OCI-LY7 (cell line): ENCODE results near the gene RELN. TPM values are rescaled to one million over a fixed set of nuclear protein-coding genes. Genes with fewer than 3 reads are reported as not detected.

Experiments
- BruUV-seq: library from RNA; stranded (reverse); fragments of 400-500 nt; replicated peaks from 2 replicates; lab custom pipeline; 2021; lab: Mats Ljungman, UMichigan
- CTCF ChIA-PET: fragments of 300-600 bp; sonication (Branson Sonifier 250); formaldehyde crosslinking; loops from one replicate; lab custom pipeline; 2022; ENCODE audit warnings: antibody characterized with exemption; ENCODE audit not compliant: unreplicated experiment; lab: Charles Lee
- POLR2A ChIA-PET: fragments of 300-600 bp; sonication (Branson Sonifier 250); formaldehyde crosslinking; loops from one replicate; lab custom pipeline; 2022; ENCODE audit warnings: antibody characterized with exemption; lab: Charles Lee
- DNase-seq: peaks from one replicate; pipeline ENCODE4 v3.0.0-alpha.2; 2015; ENCODE audit warnings: low spot score
- H2AFZ ChIP-seq: fragments of 200-600 bp; sonication (generic), shearing (Covaris generic); 2 replicates; pipeline ENCODE4 v1.6.1; 2014; ENCODE audit warnings: mild to moderate bottlenecking, antibody characterized with exemption, low read length, moderate library complexity
- H3K27ac ChIP-seq: fragments of 200-600 bp; sonication (generic); 2 replicates; pipeline ENCODE4 v1.5.1; 2014; ENCODE audit warnings: mixed run types, low read depth, mild to moderate bottlenecking, moderate library complexity, low read length, inconsistent platforms; ENCODE audit not compliant: poor library complexity, severe bottlenecking
- H3K36me3 ChIP-seq: fragments of 200-600 bp; sonication (generic); 2 replicates; pipeline ENCODE4 v1.6.1; 2014; ENCODE audit warnings: mild to moderate bottlenecking, antibody characterized with exemption, low read length, moderate library complexity, mixed read lengths; ENCODE audit not compliant: insufficient read depth
- H3K4me1 ChIP-seq: fragments of 200-600 bp; sonication (generic); 2 replicates; pipeline ENCODE4 v1.5.1; 2014; ENCODE audit warnings: mild to moderate bottlenecking, low read length; ENCODE audit not compliant: insufficient read depth, poor library complexity, severe bottlenecking
- H3K4me2 ChIP-seq: fragments of 200-600 bp; sonication (generic); 2 replicates; pipeline ENCODE4 v1.6.1; 2014; ENCODE audit warnings: mild to moderate bottlenecking, low read length
- H3K4me3 ChIP-seq: fragments of 200-600 bp; sonication (generic); 2 replicates; pipeline ENCODE4 v1.5.1; 2014; ENCODE audit warnings: mild to moderate bottlenecking, low read depth, low read length; ENCODE audit not compliant: poor library complexity, severe bottlenecking
- H3K79me2 ChIP-seq: fragments of 200-600 bp; sonication (generic); 2 replicates; pipeline ENCODE4 v1.6.1; 2016; ENCODE audit warnings: low read depth, mild to moderate bottlenecking, low read length, moderate library complexity, mixed read lengths; ENCODE audit not compliant: insufficient read depth
- H3K9me2 ChIP-seq: fragments of 200-600 bp; sonication (generic); 2 replicates; pipeline ENCODE4 v1.6.1; 2016; ENCODE audit warnings: mild to moderate bottlenecking, low read length, mixed read lengths; ENCODE audit not compliant: insufficient read depth
- H3K9me3 ChIP-seq: fragments of 200-600 bp; sonication (generic); 2 replicates; pipeline ENCODE4 v1.6.1; 2014; ENCODE audit warnings: mild to moderate bottlenecking, mixed run types, low read length, mixed read lengths
- H4K20me1 ChIP-seq: fragments of 200-600 bp; sonication (generic); 2 replicates; pipeline ENCODE4 v1.6.1; 2014; ENCODE audit warnings: mild to moderate bottlenecking, antibody characterized with exemption, low read length, moderate library complexity, mixed read lengths; ENCODE audit not compliant: insufficient read depth
- CTCF ChIP-seq: fragments of 200-600 bp; sonication (generic); conservative IDR thresholded peaks from 2 replicates; pipeline ENCODE4 v1.5.1; 2014; ENCODE audit warnings: mild to moderate bottlenecking, antibody characterized with exemption, low read length, moderate library complexity, mixed read lengths
- EZH2phosphoT487 ChIP-seq: fragments of 200-600 bp; sonication (generic); IDR thresholded peaks from 2 replicates; pipeline ENCODE4 v1.6.1; 2018; ENCODE audit warnings: low read depth, borderline replicate concordance, mild to moderate bottlenecking, mixed run types, antibody characterized with exemption, low read length, moderate library complexity, mixed read lengths
- intact Hi-C: fragments of 100-400 bp; cut with micrococcal nuclease; formaldehyde crosslinking; loops from one replicate; pipeline ENCODE4 v1.10.0; 2022; ENCODE audit not compliant: unreplicated experiment
- total RNA-seq, 2 experiments: library from RNA; depleted of rRNA in 1 of 2; stranded (reverse); fragments of >200 nt in 1 of 2; shearing (Covaris generic) in 1 of 2; gene quantifications; 2 replicates each; pipeline ENCODE4 v1.2.3, GENCODE V29; 2014 to 2022

RELN gene
- total RNA-seq, 2 experiments from 2014 or later, result not detected

- ChIA-PET POLR2A (no interaction called here), CTCF (no interaction called here)
- Histone ChIP-seq H3K9me3 (no peaks in the 10 kb centered on the region), H3K9me2 (no peaks in the 10 kb centered on the region), H3K36me3 (no peaks in the 10 kb centered on the region), H3K27ac (no peak overlapping the region), H4K20me1 (no peaks in the 10 kb centered on the region), H3K79me2 (no peaks in the 10 kb centered on the region), H2AFZ (no peak overlapping the region), H3K4me1 (no peaks in the 10 kb centered on the region), H3K4me2 (no peak overlapping the region), H3K4me3 (no peak overlapping the region)
- BruUV-seq, result no TSS peak
- intact Hi-C loops, result no loop called here
- no peak for TF ChIP-seq EZH2phosphoT487
- no peak for TF ChIP-seq CTCF
- DNase-seq, result no peak
These were observed 549.8 kb downstream of the RELN start for GRCh38 chr7:103439661-103440060.

- no peak overlapping the region for H2AFZ ChIP-seq
- H3K79me2 ChIP-seq, result no peaks in the 10 kb centered on the region
- ChIA-PET CTCF (no interaction called here), POLR2A (no interaction called here)
- no peak overlapping the region for H3K4me2 ChIP-seq
- 0 out of 2 replicates have a peak, but pooled peaks cover 4% of the 10 kb centered on the region for H3K9me3 ChIP-seq
- no peak for DNase-seq
- no peaks in the 10 kb centered on the region for H3K4me1 ChIP-seq
- no peak for TF ChIP-seq CTCF
- no peak for TF ChIP-seq EZH2phosphoT487
- no peaks in the 10 kb centered on the region for H3K36me3 ChIP-seq
- H4K20me1 ChIP-seq, result no peaks in the 10 kb centered on the region
- no peaks in the 10 kb centered on the region for H3K9me2 ChIP-seq
- intact Hi-C loops, result no loop called here
- BruUV-seq, result no TSS peak
- no peak overlapping the region for H3K4me3 ChIP-seq
- H3K27ac ChIP-seq, result no peak overlapping the region
These were observed 551.8 kb downstream of the RELN start for GRCh38 chr7:103437623-103438022.

GRCh38 chr7:103432712-103433111 lies 556.7 kb downstream of the RELN start:
- Histone ChIP-seq H4K20me1 (no peaks in the 10 kb centered on the region), H3K36me3 (no peaks in the 10 kb centered on the region), H3K4me2 (no peak overlapping the region), H3K4me3 (no peak overlapping the region), H3K9me2 (no peaks in the 10 kb centered on the region), H3K9me3 (0 out of 2 replicates have a peak, but pooled peaks cover 4% of the 10 kb centered on the region), H3K27ac (no peak overlapping the region), H2AFZ (0 out of 2 replicates have a peak overlapping the region, but pooled peaks have one; percentile 39), H3K79me2 (no peaks in the 10 kb centered on the region), H3K4me1 (no peaks in the 10 kb centered on the region)
- POLR2A ChIA-PET, result no interaction called here
- DNase-seq, result no peak
- CTCF ChIA-PET, result no interaction called here
- BruUV-seq, result no TSS peak
- intact Hi-C loops, result no loop called here
- TF ChIP-seq EZH2phosphoT487 (no peak), CTCF (no peak)
